ENCODE measurements around the gene MAP1B. TPM values are rescaled to one million over a fixed set of nuclear protein-coding genes. Genes with fewer than 3 reads are reported as not detected.

Gene MAP1B
- total and polyA plus RNA-seq, 2 of the 4 experiments (the other 2 are of a cell fraction): 41.1 to 183 TPM

GRCh38 chr5:72210888-72211678 lies 103.8 kb downstream of the MAP1B start:
- Histone ChIP-seq H4K5ac (ENCODE audit: low read depth, low read length) (peak overlapping the region; percentile 72), H3K27me3 (ENCODE audit: control insufficient read depth, insufficient read depth, low read length) (no peaks in the 10 kb centered on the region), H4K20me1 (ENCODE audit: insufficient read depth, low read length) (no peaks in the 10 kb centered on the region), H2BK5ac (ENCODE audit: low read depth, low read length, poor library complexity, severe bottlenecking) (peak overlapping the region; percentile 96), H3K4me1 (ENCODE audit: control insufficient read depth, insufficient read depth, low read length) (peaks cover 19% of the 10 kb centered on the region), H3K4me2 (ENCODE audit: low read depth, low read length) (peak overlapping the region; percentile 94), H3K36me3 (ENCODE audit: control insufficient read depth, insufficient read depth, low read length) (peaks cover 7% of the 10 kb centered on the region), H3K27ac (ENCODE audit: insufficient read depth, low read length) (peak overlapping the region; percentile 74), H3K14ac (replicated peaks; ENCODE audit: low read depth, low read length) (peak overlapping the region; percentile 80), H3K9ac (ENCODE audit: low read depth, low read length) (peak overlapping the region; percentile 25; the same call in 1 of the 2 replicates), H3K9me3 (ENCODE audit: control insufficient read depth, insufficient read depth, low read length) (no peaks in the 10 kb centered on the region), H2AFZ (replicated peaks; ENCODE audit: low read length, poor library complexity) (peak overlapping the region; percentile 70), H3K23ac (ENCODE audit: low read depth, low read length) (peak overlapping the region; percentile 90), H3K4ac (ENCODE audit: low read depth, low read length) (peak overlapping the region; percentile 93), H3K18ac (ENCODE audit: low read depth, low read length) (peak overlapping the region; percentile 96), H2BK120ac (ENCODE audit: low read depth, low read length) (peak overlapping the region; percentile 78), H3K79me1 (ENCODE audit: low read depth in 1 of 2, low read length in 2 of 2) (peaks cover 0 to 36% of the 10 kb centered on the region in 2 experiments; a peak in 3 of 4 replicates), H3K4me3 (ENCODE audit: insufficient read depth, low read depth, low read length) (peak overlapping the region; percentile 25; the same call in 1 of the 2 replicates), H4K8ac (ENCODE audit: low read depth in 2 of 2, low read length in 2 of 2) (peak overlapping the region in 1 of 2 experiments; percentile 81; a peak in 3 of 4 replicates), H3K56ac (ENCODE audit: extremely low read depth, insufficient read depth, low read length) (peak overlapping the region; percentile 51; the same call in 1 of the 2 replicates), H2BK15ac (ENCODE audit: low read depth, low read length) (peak overlapping the region; percentile 38; the same call in 1 of the 3 replicates), H2AK9ac (replicated peaks; ENCODE audit: low read depth, low read length, poor library complexity) (peak overlapping the region; percentile 50), H3K9me1 (ENCODE audit: insufficient read depth, low read length) (peaks cover 12% of the 10 kb centered on the region), H4K91ac (ENCODE audit: insufficient read depth, low read depth, low read length) (peak overlapping the region; percentile 80), H2BK20ac (ENCODE audit: low read depth, low read length) (peak overlapping the region; percentile 78), H2AK5ac (ENCODE audit: low read depth, low read length) (peak overlapping the region; percentile 84)
- BruUV-seq (replicated peaks): no TSS peak
- in situ Hi-C loops (cut with MboI; ENCODE audit: low sequenced_read_pairs) (no loop called here), intact Hi-C loops (cut with micrococcal nuclease) (no loop called here), dilution Hi-C loops (cut with HindIII; ENCODE audit: low sequenced_read_pairs, unreplicated experiment) (no loop called here)
- DNase-seq: peak; percentile 88
- peak; percentile 73 for ATAC-seq (ENCODE audit: low read depth)
- 0% methylated on average over 1 of the region's 6 CpGs; no CpG with 5 or more reads in 1 of the 2 experiments for WGBS, 2 experiments (ENCODE audit: extremely low coverage in 2 of 2, insufficient read length in 1 of 2)
- ChIA-PET POLR2A (ENCODE audit: unreplicated experiment) (no interaction called here), CTCF (no interaction called here)
- TF ChIP-seq RCOR1 (IDR thresholded peaks at IDR 0.05; ENCODE audit: insufficient replicate concordance, low read length): no peak
- TF ChIP-seq RAD21 (IDR thresholded peaks at IDR 0.05; ENCODE audit: low read length): no peak
- TF ChIP-seq MXI1 (IDR thresholded peaks at IDR 0.05; ENCODE audit: borderline replicate concordance, low read depth, low read length): no peak
- TF ChIP-seq NFE2L2 (IDR thresholded peaks at IDR 0.05; ENCODE audit: low read depth, low read length): no peak
- no peak for TF ChIP-seq USF2 (IDR thresholded peaks at IDR 0.05; ENCODE audit: low read depth, low read length)
- no peak for TF ChIP-seq POLR2A (IDR thresholded peaks at IDR 0.05; ENCODE audit: low read depth, low read length)
- TF ChIP-seq SMC3 (IDR thresholded peaks at IDR 0.05; ENCODE audit: low read depth, low read length): no peak
- TF ChIP-seq FOS (IDR thresholded peaks at IDR 0.05; ENCODE audit: low read depth, low read length): no peak; the same call in 1 of the 2 replicates
- TF ChIP-seq ELK1 (IDR thresholded peaks at IDR 0.05; ENCODE audit: borderline replicate concordance, low read depth, low read length): no peak
- TF ChIP-seq CEBPB (IDR thresholded peaks at IDR 0.05; ENCODE audit: low read depth, low read length): peak; percentile 81
- TF ChIP-seq MAZ (IDR thresholded peaks at IDR 0.05; ENCODE audit: borderline replicate concordance, low read depth, low read length): no peak
- no peak for TF ChIP-seq CTCF (conservative IDR thresholded peaks at IDR 0.05; ENCODE audit: low read depth, low read length)
- TF ChIP-seq MAFK (IDR thresholded peaks at IDR 0.05; ENCODE audit: low read depth, low read length): peak; percentile 58
- no peak for TF ChIP-seq CHD1 (IDR thresholded peaks at IDR 0.05; ENCODE audit: low read depth, low read length)
